Fibroblast of lung (primary cell): ENCODE measurements around the gene MAP3K7CL. TPM values are rescaled to one million over a fixed set of nuclear protein-coding genes. Genes with fewer than 3 reads are reported as not detected.

Experiments
- DNase-seq, 2 donors: peaks; one replicate each; pipeline versions ENCODE4 v3.0.0 to v3.0.0-alpha.2; 2010; ENCODE audit warnings: low read depth in 2 of 2
- H2AFZ ChIP-seq: 2 replicates; pipeline ENCODE4 v1.5.1; 2012; ENCODE audit warnings: low read length, control low read depth, inconsistent platforms
- H3K27ac ChIP-seq: 2 replicates; pipeline ENCODE4 v1.5.1; 2011; ENCODE audit warnings: low read length, control low read depth; ENCODE audit not compliant: insufficient read depth
- H3K27me3 ChIP-seq: 2 replicates; pipeline ENCODE4 v1.5.1; 2011; ENCODE audit warnings: mild to moderate bottlenecking, low read length; ENCODE audit not compliant: control insufficient read depth, insufficient read depth
- H3K36me3 ChIP-seq: 2 replicates; pipeline ENCODE4 v1.5.1; 2011; ENCODE audit warnings: low read length; ENCODE audit not compliant: control insufficient read depth, insufficient read depth
- H3K4me1 ChIP-seq: 2 replicates; pipeline ENCODE4 v1.5.1; 2011; ENCODE audit warnings: low read length; ENCODE audit not compliant: control insufficient read depth, insufficient read depth; ENCODE audit errors: extremely low read depth
- H3K4me2 ChIP-seq: 2 replicates; pipeline ENCODE4 v1.5.1; 2011; ENCODE audit warnings: low read length, control low read depth; ENCODE audit not compliant: insufficient read depth; ENCODE audit errors: extremely low read depth
- H3K4me3 ChIP-seq, 4 experiments: fragments of 200-600 bp in 1 of 4; sonication (generic) in 1 of 4; replicated peaks in 1 of 4; 2 replicates each; pipeline ENCODE4 v1.5.1; 2011 to 2016; ENCODE audit warnings: low read length in 4 of 4, low read depth in 3 of 4, mild to moderate bottlenecking in 3 of 4, control low read depth in 2 of 4, inconsistent platforms in 1 of 4, mixed read lengths in 1 of 4; ENCODE audit not compliant: insufficient read depth in 1 of 4; ENCODE audit errors: control extremely low read depth in 1 of 4
- H3K79me2 ChIP-seq: 2 replicates; pipeline ENCODE4 v1.5.1; 2012; ENCODE audit warnings: mild to moderate bottlenecking, low read length, inconsistent platforms; ENCODE audit not compliant: control insufficient read depth, insufficient read depth
- H3K9ac ChIP-seq: 2 replicates; pipeline ENCODE4 v1.5.1; 2011; ENCODE audit warnings: mild to moderate bottlenecking, low read length, control low read depth; ENCODE audit not compliant: insufficient read depth
- H3K9me3 ChIP-seq: 2 replicates; pipeline ENCODE4 v1.5.1; 2012; ENCODE audit warnings: low read depth, low read length; ENCODE audit not compliant: control insufficient read depth, insufficient read depth
- H4K20me1 ChIP-seq: 2 replicates; pipeline ENCODE4 v1.5.1; 2011; ENCODE audit warnings: low read length; ENCODE audit not compliant: control insufficient read depth, insufficient read depth; ENCODE audit errors: extremely low read depth
- CTCF ChIP-seq, 2 donors: IDR thresholded peaks in 1 of 2; conservative IDR thresholded peaks in 1 of 2; 1 replicate in 1 of 2; 2 replicates in 1 of 2; pipeline ENCODE4 v1.5.1; 2011 to 2012; ENCODE audit warnings: low read length in 2 of 2, control low read depth in 1 of 2, inconsistent platforms in 1 of 2, low read depth in 1 of 2, mild to moderate bottlenecking in 1 of 2
- EZH2 ChIP-seq: IDR thresholded peaks from 2 replicates; pipeline ENCODE4 v1.5.1; 2012; ENCODE audit warnings: low read length, control low read depth, mild to moderate bottlenecking; ENCODE audit errors: missing control alignments
- polyA plus RNA-seq, 2 donors: library from polyadenylated mRNA; depleted of rRNA in 1 of 2; stranded (reverse) in 1 of 2; unstranded in 1 of 2; fragments of >200 nt; gene quantifications; 2 replicates each; pipeline ENCODE4 v1.2.1, GENCODE V29; 2011 to 2012; ENCODE audit warnings: missing spikeins in 1 of 2
- total RNA-seq: library from RNA; depleted of rRNA; stranded (reverse); fragments of >200 nt; gene quantifications from 2 replicates; pipeline ENCODE4 v1.2.1, GENCODE V29; 2014

Gene MAP3K7CL
- total and polyA plus RNA-seq, 2 donors (not counting 1 experiment from before 2014, with no cell fraction given): 58.3 to 176 TPM

DNA sequence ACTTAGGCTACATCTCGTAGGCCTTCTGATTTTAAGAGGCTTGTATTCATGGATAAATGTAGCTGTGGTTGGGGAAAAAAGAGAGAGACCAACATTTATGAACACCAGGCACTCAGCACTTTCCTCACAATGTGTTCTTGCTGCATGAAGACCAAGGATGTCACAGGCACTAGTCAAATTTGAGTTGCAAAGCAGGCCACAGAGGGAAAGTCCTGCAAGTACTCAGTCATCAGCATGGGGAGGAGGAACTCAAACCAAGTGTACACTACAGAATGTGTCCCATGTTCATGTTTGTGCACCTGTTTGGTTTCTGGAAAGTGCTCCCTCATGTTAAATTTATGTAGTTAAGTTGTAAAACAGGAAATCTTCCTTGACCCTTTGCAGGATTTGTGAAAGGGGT is 8.7 kb upstream of the MAP3K7CL start:
- Histone ChIP-seq H3K27me3 (no peaks in the 10 kb centered on the region), H3K9ac (no peak overlapping the region), H2AFZ (no peak overlapping the region), H3K79me2 (no peaks in the 10 kb centered on the region), H3K4me2 (no peak overlapping the region), H4K20me1 (no peaks in the 10 kb centered on the region), H3K4me1 (no peaks in the 10 kb centered on the region), H3K4me3 (no peak overlapping the region), H3K27ac (no peak overlapping the region), H3K9me3 (no peaks in the 10 kb centered on the region), H3K36me3 (no peaks in the 10 kb centered on the region)
- no peak for DNase-seq
- TF ChIP-seq EZH2 (no peak), CTCF (conservative IDR thresholded peaks at IDR 0.05 in 1 of 2, IDR thresholded peaks at IDR 0.05 in 1 of 2; ENCODE audit: low read depth in 1 of 2, low read length in 2 of 2) (no peak)

DNA sequence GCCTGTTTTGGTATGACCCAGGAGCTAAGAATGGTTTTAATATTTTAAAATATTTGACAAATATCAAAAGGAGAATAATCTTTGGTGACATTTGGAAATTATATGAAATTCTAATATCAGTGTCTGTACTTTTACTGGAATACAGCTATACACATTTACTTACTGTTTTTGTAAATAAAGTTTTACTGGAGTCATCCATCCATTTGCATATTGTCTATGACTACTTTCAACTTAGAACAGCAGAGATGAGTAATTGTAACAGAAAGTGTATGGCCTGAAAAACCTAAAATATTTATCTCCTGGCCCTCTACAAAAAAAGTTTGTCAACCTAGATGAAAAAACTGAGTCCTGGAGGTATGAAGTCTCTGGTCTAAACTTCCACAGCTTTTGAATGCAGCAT is 5.8 kb upstream of the MAP3K7CL start:
- H3K79me2 ChIP-seq: no peaks in the 10 kb centered on the region
- no peaks in the 10 kb centered on the region for H3K36me3 ChIP-seq
- H2AFZ ChIP-seq: no peak overlapping the region
- no peak overlapping the region for H3K4me3 ChIP-seq
- no peak overlapping the region for H3K9ac ChIP-seq
- no peak overlapping the region for H3K4me2 ChIP-seq
- TF ChIP-seq EZH2: no peak
- no peak for TF ChIP-seq CTCF (conservative IDR thresholded peaks at IDR 0.05 in 1 of 2, IDR thresholded peaks at IDR 0.05 in 1 of 2; ENCODE audit: low read depth in 1 of 2, low read length in 2 of 2)
- H4K20me1 ChIP-seq: no peaks in the 10 kb centered on the region
- H3K27me3 ChIP-seq: no peaks in the 10 kb centered on the region
- no peak overlapping the region for H3K27ac ChIP-seq
- no peaks in the 10 kb centered on the region for H3K9me3 ChIP-seq
- peaks cover 3% of the 10 kb centered on the region for H3K4me1 ChIP-seq
- DNase-seq: no peak

GRCh38 chr21:29125191-29125590 is 5.3 kb upstream of the MAP3K7CL start:
- Histone ChIP-seq H3K27ac (no peak overlapping the region), H4K20me1 (no peaks in the 10 kb centered on the region), H3K36me3 (no peaks in the 10 kb centered on the region), H3K4me2 (no peak overlapping the region), H3K9ac (no peak overlapping the region), H3K27me3 (no peaks in the 10 kb centered on the region), H3K4me1 (peaks cover 5% of the 10 kb centered on the region), H2AFZ (no peak overlapping the region), H3K79me2 (no peaks in the 10 kb centered on the region), H3K4me3 (no peak overlapping the region), H3K9me3 (no peaks in the 10 kb centered on the region)
- DNase-seq: no peak
- TF ChIP-seq CTCF (conservative IDR thresholded peaks at IDR 0.05 in 1 of 2, IDR thresholded peaks at IDR 0.05 in 1 of 2; ENCODE audit: low read depth in 1 of 2, low read length in 2 of 2) (no peak), EZH2 (no peak)
